Measurements from ENCODE around the gene CR1.
"Not testable (repeated sequence)": the region's sequence is repeated elsewhere in the genome, so short reads cannot be mapped to it uniquely, and the experiment has no call there.

CR1 gene

GRCh38 chr1:207504438-207504837 lies 8.5 kb downstream of the CR1 start:
- no peak for DNase-seq

GRCh38 chr1:207510444-207510843 lies 14.5 kb downstream of the CR1 start:
- DNase-seq = no peak

GRCh38 chr1:207514890-207515289 lies 18.9 kb downstream of the CR1 start:
- DNase-seq = no peak

- no peak for DNase-seq
Observed at GRCh38 chr1:207516729-207517128, 20.8 kb downstream of the CR1 start.

GRCh38 chr1:207518608-207519236 lies 22.8 kb downstream of the CR1 start:
- DNase-seq = no peak

- DNase-seq = peak; percentile 95
Observed at GRCh38 chr1:207519505-207520399, 23.8 kb downstream of the CR1 start.

GRCh38 chr1:207520400-207521345 lies 24.7 kb downstream of the CR1 start:
- peak; percentile 38 for DNase-seq

- DNase-seq = not testable (repeated sequence)
Observed at GRCh38 chr1:207525239-207525638, 29.3 kb downstream of the CR1 start.

- not testable (repeated sequence) for DNase-seq
Observed at GRCh38 chr1:207528401-207528800, 32.4 kb downstream of the CR1 start.

GRCh38 chr1:207536263-207536662 lies 40.3 kb downstream of the CR1 start:
- not testable (repeated sequence) for DNase-seq

- not testable (repeated sequence) for DNase-seq
Observed at GRCh38 chr1:207546677-207547357, 50.9 kb downstream of the CR1 start.

GRCh38 chr1:207554823-207555222 lies 58.9 kb downstream of the CR1 start:
- DNase-seq = not testable (repeated sequence)

GRCh38 chr1:207565546-207566468 lies 69.8 kb downstream of the CR1 start:
- DNase-seq = peak; percentile 55

- DNase-seq = not testable (repeated sequence)
Observed at GRCh38 chr1:207571926-207572325, 76.0 kb downstream of the CR1 start.

- DNase-seq = peak; percentile 30
Observed at GRCh38 chr1:207573074-207573473, 77.1 kb downstream of the CR1 start.

- not testable (repeated sequence) for DNase-seq
Observed at GRCh38 chr1:207575381-207575780, 79.4 kb downstream of the CR1 start.

GRCh38 chr1:207578796-207579435 lies 83.0 kb downstream of the CR1 start:
- DNase-seq = no peak

- DNase-seq = peak; percentile 85
Observed at GRCh38 chr1:207579436-207579799, 83.5 kb downstream of the CR1 start.

GRCh38 chr1:207581496-207582153 lies 85.7 kb downstream of the CR1 start:
- DNase-seq = no peak

GRCh38 chr1:207589506-207589905 lies 93.5 kb downstream of the CR1 start:
- not testable (repeated sequence) for DNase-seq
